Mesothelial cell of epicardium (in vitro differentiated cells): Measurements from ENCODE around the gene USP46. TPM values are rescaled to one million over a fixed set of nuclear protein-coding genes. Genes with fewer than 3 reads are reported as not detected.

Experiments used
- DNase-seq, 2 experiments: peaks; one replicate each; pipeline ENCODE4 v3.0.0; 2021; ENCODE audit warnings: low spot score in 2 of 2; ENCODE audit not compliant: unreplicated experiment in 2 of 2
- H3K27ac Mint-ChIP-seq: 2 replicates; pipeline ENCODE4 v1.8.0; 2021; ENCODE audit warnings: mixed read lengths
- H3K27me3 Mint-ChIP-seq: 2 replicates; pipeline ENCODE4 v1.8.0; 2021; ENCODE audit warnings: low read depth, mixed read lengths
- H3K36me3 Mint-ChIP-seq: 2 replicates; pipeline ENCODE4 v1.8.0; 2021; ENCODE audit warnings: mixed read lengths
- H3K4me1 Mint-ChIP-seq: 2 replicates; pipeline ENCODE4 v1.8.0; 2021; ENCODE audit warnings: mixed read lengths
- H3K4me3 Mint-ChIP-seq: 2 replicates; pipeline ENCODE4 v1.8.0; 2021; ENCODE audit warnings: mild to moderate bottlenecking, moderate library complexity, mixed read lengths
- H3K9me3 Mint-ChIP-seq: 2 replicates; pipeline ENCODE4 v1.8.0; 2021; ENCODE audit warnings: mixed read lengths
- CTCF ChIP-seq: fragments of 200-600 bp; sonication (generic); IDR thresholded peaks from one replicate; pipeline ENCODE4 v1.5.0; 2021; ENCODE audit warnings: antibody characterized with exemption; ENCODE audit not compliant: unreplicated experiment
- total RNA-seq: library from RNA; stranded (reverse); gene quantifications from 3 replicates; pipeline ENCODE4 v1.2.1, GENCODE V29; 2021

The USP46 gene
- total RNA-seq, 1 donor from 2014 or later = 39.2 TPM

- H3K27me3 Mint-ChIP-seq = no peaks in the 10 kb centered on the region
- no peak overlapping the region for H3K4me3 Mint-ChIP-seq
- TF ChIP-seq CTCF = no peak
- peaks cover 3% of the 10 kb centered on the region for H3K36me3 Mint-ChIP-seq
- peaks cover 5% of the 10 kb centered on the region for H3K4me1 Mint-ChIP-seq
- DNase-seq = no peak
- H3K27ac Mint-ChIP-seq = no peak overlapping the region
- peaks cover 31% of the 10 kb centered on the region for H3K9me3 Mint-ChIP-seq
Observed at GRCh38 chr4:52693492-52693891, 34.4 kb upstream of the USP46 start.

- no peaks in the 10 kb centered on the region for H3K4me1 Mint-ChIP-seq
Observed at GRCh38 chr4:52689096-52689495, 30.0 kb upstream of the USP46 start.

GRCh38 chr4:52687696-52688095 lies 28.6 kb upstream of the USP46 start:
- no peak for TF ChIP-seq CTCF
- Mint-ChIP-seq H3K27me3 (no peaks in the 10 kb centered on the region), H3K27ac (no peak overlapping the region), H3K9me3 (peaks cover 8% of the 10 kb centered on the region), H3K4me3 (no peak overlapping the region), H3K36me3 (no peaks in the 10 kb centered on the region), H3K4me1 (no peaks in the 10 kb centered on the region)
- no peak for DNase-seq

More at GRCh38 chr4:52689096-52689495, 30.0 kb upstream of the USP46 start:
- Mint-ChIP-seq H3K27ac (no peak overlapping the region), H3K27me3 (no peaks in the 10 kb centered on the region), H3K9me3 (peaks cover 20% of the 10 kb centered on the region), H3K4me3 (no peak overlapping the region), H3K36me3 (peaks cover 3% of the 10 kb centered on the region)
- no peak for DNase-seq
- TF ChIP-seq CTCF = no peak

- H3K27ac Mint-ChIP-seq = no peak overlapping the region
- DNase-seq = no peak
- TF ChIP-seq CTCF = no peak
- H3K27me3 Mint-ChIP-seq = no peaks in the 10 kb centered on the region
- no peaks in the 10 kb centered on the region for H3K4me1 Mint-ChIP-seq
- no peak overlapping the region for H3K4me3 Mint-ChIP-seq
- no peaks in the 10 kb centered on the region for H3K36me3 Mint-ChIP-seq
- no peaks in the 10 kb centered on the region for H3K9me3 Mint-ChIP-seq
Observed at GRCh38 chr4:52685316-52685715, 26.2 kb upstream of the USP46 start.

GRCh38 chr4:52684896-52685295 lies 25.8 kb upstream of the USP46 start:
- Mint-ChIP-seq H3K27ac (no peak overlapping the region), H3K4me1 (no peaks in the 10 kb centered on the region), H3K9me3 (no peaks in the 10 kb centered on the region), H3K36me3 (no peaks in the 10 kb centered on the region), H3K27me3 (no peaks in the 10 kb centered on the region), H3K4me3 (no peak overlapping the region)
- no peak for TF ChIP-seq CTCF
- no peak for DNase-seq

- TF ChIP-seq CTCF = no peak
- Mint-ChIP-seq H3K4me1 (peaks cover 4% of the 10 kb centered on the region), H3K27me3 (no peaks in the 10 kb centered on the region), H3K9me3 (no peaks in the 10 kb centered on the region), H3K4me3 (no peak overlapping the region), H3K36me3 (no peaks in the 10 kb centered on the region), H3K27ac (no peak overlapping the region)
- DNase-seq = no peak
Observed at GRCh38 chr4:52680381-52680780, 21.3 kb upstream of the USP46 start.
